Prostate gland (tissue), 2 donors: ENCODE data around the gene PKD2L2. TPM values are rescaled to one million over a fixed set of nuclear protein-coding genes. Genes with fewer than 3 reads are reported as not detected.
"Not testable (repeated sequence)": the region's sequence is repeated elsewhere in the genome, so short reads cannot be mapped to it uniquely, and the experiment has no call there.

Source experiments
- DNase-seq: peaks from one replicate; pipeline ENCODE4 v3.0.0-alpha.2; 2019; ENCODE audit warnings: low spot score
- H3K27ac ChIP-seq, 2 donors: fragments of 200-600 bp; sonication (generic); 2 replicates each; pipeline ENCODE4 v1.5.1; 2017 to 2019
- H3K27me3 ChIP-seq: fragments of 200-600 bp; sonication (generic); replicated peaks from 2 replicates; pipeline ENCODE4 v1.5.1; 2019; ENCODE audit not compliant: insufficient read depth
- H3K36me3 ChIP-seq, 2 donors: fragments of 200-600 bp; sonication (generic); 1 replicate in 1 of 2; 2 replicates in 1 of 2; pipeline versions ENCODE4 v1.5.1 to v1.8.1; 2017 to 2019
- H3K4me1 ChIP-seq: fragments of 200-600 bp; sonication (generic); replicated peaks from 2 replicates; pipeline ENCODE4 v1.5.1; 2019
- H3K4me3 ChIP-seq, 2 donors: fragments of 200-600 bp; sonication (generic); 2 replicates each; pipeline ENCODE4 v1.5.1; 2017 to 2019
- H3K9me3 ChIP-seq: fragments of 200-600 bp; sonication (generic); 2 replicates; pipeline ENCODE4 v1.5.1; 2017
- POLR2A ChIP-seq: fragments of 450-650 bp; IDR thresholded peaks from one replicate; pipeline ENCODE4 v1.6.1; 2016; ENCODE audit warnings: antibody characterized with exemption, mild to moderate bottlenecking
- POLR2AphosphoS5 ChIP-seq: sonication (generic); formaldehyde crosslinking; IDR thresholded peaks from one replicate; pipeline ENCODE4 v1.6.1; 2017; ENCODE audit warnings: antibody characterized with exemption
- WGBS: methylation state at CpG from one replicate; pipeline ENCODE4 v1.1.5; 2018; 5-methylcytosine and 5-hydroxymethylcytosine counted together
- intact Hi-C: fragments of 100-400 bp; cut with DNase I; formaldehyde crosslinking; loops from one replicate; pipeline ENCODE4 v1.14.2; 2022
- total RNA-seq, 2 donors: library from RNA; depleted of rRNA; stranded (reverse); fragments of >200 nt; gene quantifications; one replicate each; pipeline ENCODE4 v1.1.0, GENCODE V29; 2016
- TF ChIP-seq, protein P1 (sequence below), 4 experiments: fragments of 200-600 bp in 2 of 4; fragments of 450-650 bp in 2 of 4; sonication (generic) in 2 of 4; IDR thresholded peaks; 1 replicate in 3 of 4; 2 replicates in 1 of 4; pipeline ENCODE4 v1.5.1; 2016 to 2019; ENCODE audit warnings: antibody characterized with exemption in 4 of 4, mild to moderate bottlenecking in 2 of 4, moderate library complexity in 2 of 4

PKD2L2 gene
- total RNA-seq, 2 donors from 2014 or later: 0.45 TPM; not detected in 1

DNA sequence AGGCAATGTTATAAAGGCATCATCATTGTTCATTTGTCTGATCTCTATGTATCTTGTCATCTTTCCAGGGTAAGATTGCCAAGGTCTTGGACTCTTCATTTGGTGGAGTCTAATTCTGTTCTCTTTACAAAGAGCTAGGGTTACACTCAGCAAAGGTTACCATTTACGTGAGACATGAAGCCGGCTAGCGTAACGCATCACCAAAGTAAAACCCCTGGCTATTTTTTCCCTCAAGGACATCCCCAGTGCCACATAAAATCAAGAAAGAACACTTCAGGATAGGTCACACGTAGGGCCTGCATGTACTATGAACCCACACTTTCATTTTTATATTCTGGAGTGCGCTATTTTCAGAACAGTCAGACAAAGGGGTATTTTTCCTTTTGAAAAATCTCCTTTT, 41.6 kb upstream of the PKD2L2 start:
- 70% methylated on average over 6 of the region's 6 CpGs for WGBS
- intact Hi-C loops: no loop called here
- Histone ChIP-seq H3K27ac (no peak overlapping the region), H3K4me3 (no peak overlapping the region), H3K27me3 (no peaks in the 10 kb centered on the region), H3K9me3 (no peaks in the 10 kb centered on the region), H3K4me1 (no peaks in the 10 kb centered on the region), H3K36me3 (no peaks in the 10 kb centered on the region)
- TF ChIP-seq POLR2AphosphoS5 (no peak), POLR2A (no peak)
- TF ChIP-seq, protein P1, sequence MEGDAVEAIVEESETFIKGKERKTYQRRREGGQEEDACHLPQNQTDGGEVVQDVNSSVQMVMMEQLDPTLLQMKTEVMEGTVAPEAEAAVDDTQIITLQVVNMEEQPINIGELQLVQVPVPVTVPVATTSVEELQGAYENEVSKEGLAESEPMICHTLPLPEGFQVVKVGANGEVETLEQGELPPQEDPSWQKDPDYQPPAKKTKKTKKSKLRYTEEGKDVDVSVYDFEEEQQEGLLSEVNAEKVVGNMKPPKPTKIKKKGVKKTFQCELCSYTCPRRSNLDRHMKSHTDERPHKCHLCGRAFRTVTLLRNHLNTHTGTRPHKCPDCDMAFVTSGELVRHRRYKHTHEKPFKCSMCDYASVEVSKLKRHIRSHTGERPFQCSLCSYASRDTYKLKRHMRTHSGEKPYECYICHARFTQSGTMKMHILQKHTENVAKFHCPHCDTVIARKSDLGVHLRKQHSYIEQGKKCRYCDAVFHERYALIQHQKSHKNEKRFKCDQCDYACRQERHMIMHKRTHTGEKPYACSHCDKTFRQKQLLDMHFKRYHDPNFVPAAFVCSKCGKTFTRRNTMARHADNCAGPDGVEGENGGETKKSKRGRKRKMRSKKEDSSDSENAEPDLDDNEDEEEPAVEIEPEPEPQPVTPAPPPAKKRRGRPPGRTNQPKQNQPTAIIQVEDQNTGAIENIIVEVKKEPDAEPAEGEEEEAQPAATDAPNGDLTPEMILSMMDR (IDR thresholded peaks at IDR 0.05): no peak
- DNase-seq: no peak

DNA sequence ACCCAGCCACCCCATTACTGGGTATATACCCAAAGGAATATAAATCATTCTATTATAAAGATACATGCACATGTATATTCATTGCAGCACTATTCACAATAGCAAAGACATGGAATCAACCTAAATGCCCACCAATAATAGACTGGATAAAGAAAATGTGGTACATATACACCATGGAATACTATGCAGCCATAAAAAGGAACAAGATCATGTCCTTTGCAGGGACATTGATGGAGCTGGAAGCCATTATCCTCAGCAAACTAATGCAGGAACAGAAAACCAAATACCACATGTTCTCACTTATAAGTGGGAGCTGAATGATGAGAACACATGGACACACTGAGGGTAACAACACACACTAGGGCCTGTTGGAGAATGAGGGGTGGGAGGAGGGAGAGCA, 36.1 kb upstream of the PKD2L2 start:
- H3K4me3 ChIP-seq, H3K36me3 ChIP-seq, H3K4me1 ChIP-seq, H3K27ac ChIP-seq, intact Hi-C loops, H3K9me3 ChIP-seq, H3K27me3 ChIP-seq, DNase-seq: not testable (repeated sequence)

DNA sequence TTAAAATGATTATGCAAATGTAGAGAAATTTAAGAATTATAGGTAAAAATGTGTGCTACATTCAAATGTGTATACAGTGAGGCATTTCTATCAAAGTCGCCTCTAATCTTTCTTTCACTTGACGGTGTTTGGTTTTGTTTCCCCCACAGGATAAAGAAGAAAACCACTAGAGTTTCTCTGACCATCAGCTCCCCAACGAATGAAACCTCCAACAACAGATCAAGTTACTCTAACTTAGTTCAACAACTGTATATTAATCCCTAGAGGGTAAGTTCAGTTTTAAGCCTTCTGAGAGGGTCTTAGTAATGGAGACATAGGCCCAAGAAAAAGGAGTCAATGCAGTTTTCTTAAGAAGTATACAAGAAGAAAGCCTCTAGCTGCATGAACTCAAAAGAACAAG, 33.1 kb upstream of the PKD2L2 start:
- Histone ChIP-seq H3K36me3 (no peaks in the 10 kb centered on the region), H3K4me1 (peaks cover 4% of the 10 kb centered on the region), H3K9me3 (no peaks in the 10 kb centered on the region), H3K27me3 (no peaks in the 10 kb centered on the region), H3K4me3 (no peak overlapping the region), H3K27ac (no peak overlapping the region)
- intact Hi-C loops: no loop called here
- DNase-seq: no peak
- TF ChIP-seq POLR2AphosphoS5 (no peak), POLR2A (no peak)
- WGBS: 76% methylated on average over 3 of the region's 3 CpGs

DNA sequence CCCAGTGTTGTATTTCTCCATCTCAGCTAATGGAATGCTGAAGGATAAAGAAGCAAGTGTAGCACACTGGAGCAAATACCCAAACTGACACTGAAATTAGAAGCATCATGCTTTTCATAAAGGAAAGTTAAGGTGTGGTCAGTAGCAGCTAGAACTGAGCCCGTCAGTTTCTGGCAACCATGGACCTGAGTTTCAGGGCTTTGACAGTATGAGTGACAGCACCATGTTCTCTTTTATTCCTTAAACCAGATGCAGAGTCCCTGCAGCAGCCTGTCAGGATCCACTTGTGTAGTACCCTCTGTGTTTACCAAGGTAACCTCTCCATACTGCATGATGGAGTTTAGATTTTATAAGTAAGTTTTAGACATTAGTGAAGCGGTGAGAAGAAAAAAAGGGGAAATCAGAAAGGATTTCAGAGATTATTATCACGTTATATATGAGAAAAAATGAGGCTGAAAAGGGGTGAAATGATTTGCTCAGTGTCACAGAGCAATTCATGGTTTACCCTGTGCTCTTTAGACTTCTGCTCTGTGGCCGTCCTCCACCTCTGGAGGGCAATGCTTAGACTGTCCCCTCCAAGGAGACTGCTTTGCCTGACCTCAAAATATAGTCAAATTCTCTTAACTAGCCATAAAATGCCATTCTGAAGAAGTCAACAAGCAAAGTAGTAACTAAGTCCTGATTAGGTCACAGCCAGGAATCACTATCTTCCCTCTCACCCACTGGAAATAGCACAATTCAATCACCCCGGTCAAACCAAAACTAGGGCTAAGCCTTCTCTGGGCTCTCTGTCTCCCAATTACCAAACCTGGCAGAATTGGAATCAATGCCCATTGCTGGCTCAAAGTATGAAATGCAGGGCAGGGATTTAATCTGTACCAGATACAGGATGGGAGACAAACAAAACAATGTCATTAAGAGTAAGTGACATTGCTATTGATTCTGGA, 32.1 kb upstream of the PKD2L2 start:
- Histone ChIP-seq H3K4me3 (no peak overlapping the region), H3K9me3 (no peaks in the 10 kb centered on the region), H3K36me3 (no peaks in the 10 kb centered on the region), H3K4me1 (peaks cover 4% of the 10 kb centered on the region), H3K27me3 (peaks cover 2% of the 10 kb centered on the region), H3K27ac (no peak overlapping the region)
- TF ChIP-seq POLR2AphosphoS5 (no peak), POLR2A (no peak)
- TF ChIP-seq, protein P1 (IDR thresholded peaks at IDR 0.05): no peak
- no peak for DNase-seq
- intact Hi-C loops: no loop called here
- WGBS: 89% methylated on average over 5 of the region's 5 CpGs

DNA sequence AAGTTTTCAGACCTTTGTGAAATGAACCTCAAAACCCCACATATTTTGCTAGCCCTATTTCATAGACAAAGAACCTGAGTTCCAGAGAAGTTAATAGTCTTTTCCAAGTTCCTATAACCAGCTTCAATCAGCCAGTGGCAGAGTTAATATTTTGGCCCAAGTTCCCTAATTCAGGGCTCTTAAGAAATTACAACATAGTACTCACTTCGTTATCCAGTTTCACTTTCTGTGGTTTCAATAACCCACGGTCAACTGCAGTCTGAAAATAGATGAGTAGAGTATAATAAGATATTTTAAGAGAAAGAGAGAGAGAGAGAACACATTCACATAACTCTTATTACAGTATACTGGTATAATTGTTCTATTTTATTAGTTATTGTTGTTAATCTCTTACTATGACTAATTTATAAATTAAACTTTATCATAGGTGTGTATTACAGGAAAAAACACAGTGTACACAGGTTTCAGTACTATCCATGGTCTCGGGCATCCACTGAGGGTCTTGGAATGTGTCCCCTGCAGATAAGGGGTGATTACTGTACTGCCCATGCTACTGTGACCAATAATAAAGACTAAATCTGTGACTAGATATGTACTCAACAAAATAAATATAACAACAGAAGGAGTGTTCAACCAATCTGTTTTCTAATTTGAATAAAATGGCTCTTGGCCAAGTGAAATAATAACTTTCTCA, 30.9 kb upstream of the PKD2L2 start:
- no peaks in the 10 kb centered on the region for H3K9me3 ChIP-seq
- peak; percentile 17 for TF ChIP-seq POLR2AphosphoS5
- TF ChIP-seq, protein P1 (IDR thresholded peaks at IDR 0.05): no peak
- DNase-seq: no peak
- 37% methylated on average over 3 of the region's 3 CpGs for WGBS
- intact Hi-C loops: no loop called here
- peaks cover 4% of the 10 kb centered on the region for H3K4me1 ChIP-seq
- peaks cover 2% of the 10 kb centered on the region for H3K27me3 ChIP-seq
- no peaks in the 10 kb centered on the region for H3K36me3 ChIP-seq
- H3K27ac ChIP-seq: peak overlapping the region; percentile 12 to 30
- H3K4me3 ChIP-seq: no peak overlapping the region
